Measurements from ENCODE around the gene MAP3K19. TPM values are rescaled to one million over a fixed set of nuclear protein-coding genes. Genes with fewer than 3 reads are reported as not detected.

Gene MAP3K19
- total and polyA plus RNA-seq, 2 experiments from 2014 or later = not detected

- H3K9me3 ChIP-seq (ENCODE audit: low read depth) = no peaks in the 10 kb centered on the region
- no peak overlapping the region for H3K4me3 ChIP-seq
- TF ChIP-seq EZH2phosphoT487 (IDR thresholded peaks at IDR 0.05; ENCODE audit: low read depth, severe bottlenecking, unreplicated experiment) (no peak), CTCF (IDR thresholded peaks at IDR 0.05; ENCODE audit: poor library complexity) (no peak), EZH2 (IDR thresholded peaks at IDR 0.05; ENCODE audit: borderline replicate concordance) (no peak)
- H3K4me2 ChIP-seq = no peak overlapping the region
- H3K27me3 ChIP-seq = no peaks in the 10 kb centered on the region
- DNase-seq (ENCODE audit: low spot score) = no peak
- no peaks in the 10 kb centered on the region for H3K9me2 ChIP-seq (replicated peaks; ENCODE audit: insufficient read depth)
- no peaks in the 10 kb centered on the region for H3K36me3 ChIP-seq (replicated peaks; ENCODE audit: insufficient read depth, low read depth)
- 92% methylated on average over 3 of the region's 3 CpGs for WGBS (ENCODE audit: low lambda C conversion rate, missing lambda C conversion rate)
- H2AFZ ChIP-seq = no peak overlapping the region
- peaks cover 99% of the 10 kb centered on the region for H3K79me2 ChIP-seq
- peaks cover 97% of the 10 kb centered on the region for H4K20me1 ChIP-seq (ENCODE audit: insufficient read depth, poor library complexity, severe bottlenecking)
- peaks cover 8% of the 10 kb centered on the region for H3K4me1 ChIP-seq (ENCODE audit: insufficient read depth)
- no peak overlapping the region for H3K27ac ChIP-seq
Measured at GRCh38 chr2:134927195-134927594, 120.1 kb downstream of the MAP3K19 start.

- Histone ChIP-seq H3K36me3 (replicated peaks; ENCODE audit: insufficient read depth, low read depth) (no peaks in the 10 kb centered on the region), H4K20me1 (ENCODE audit: insufficient read depth, poor library complexity, severe bottlenecking) (peaks cover 97% of the 10 kb centered on the region), H3K79me2 (peaks cover 99% of the 10 kb centered on the region), H3K4me1 (ENCODE audit: insufficient read depth) (peaks cover 8% of the 10 kb centered on the region), H3K4me2 (peak overlapping the region; percentile 5), H3K9me3 (ENCODE audit: low read depth) (no peaks in the 10 kb centered on the region), H3K27ac (peak overlapping the region; percentile 31), H2AFZ (no peak overlapping the region), H3K27me3 (no peaks in the 10 kb centered on the region), H3K9me2 (replicated peaks; ENCODE audit: insufficient read depth) (no peaks in the 10 kb centered on the region), H3K4me3 (no peak overlapping the region)
- no peak for TF ChIP-seq CTCF (IDR thresholded peaks at IDR 0.05; ENCODE audit: poor library complexity)
- WGBS (ENCODE audit: low lambda C conversion rate, missing lambda C conversion rate) = 81% methylated on average over 3 of the region's 3 CpGs
- DNase-seq (ENCODE audit: low spot score) = peak; percentile 20
Measured at GRCh38 chr2:134926231-134926931, 120.9 kb downstream of the MAP3K19 start.

- no peak for DNase-seq (ENCODE audit: low spot score)
- no peaks in the 10 kb centered on the region for H3K36me3 ChIP-seq (replicated peaks; ENCODE audit: insufficient read depth, low read depth)
- H3K4me3 ChIP-seq = no peak overlapping the region
- WGBS (ENCODE audit: low lambda C conversion rate, missing lambda C conversion rate) = 93% methylated on average over 1 of the region's 1 CpG
- TF ChIP-seq EZH2 (IDR thresholded peaks at IDR 0.05; ENCODE audit: borderline replicate concordance) (no peak), EZH2phosphoT487 (IDR thresholded peaks at IDR 0.05; ENCODE audit: low read depth, severe bottlenecking, unreplicated experiment) (no peak), CTCF (IDR thresholded peaks at IDR 0.05; ENCODE audit: poor library complexity) (no peak)
- H3K79me2 ChIP-seq = peaks cover 99% of the 10 kb centered on the region
- no peak overlapping the region for H2AFZ ChIP-seq
- H3K9me2 ChIP-seq (replicated peaks; ENCODE audit: insufficient read depth) = no peaks in the 10 kb centered on the region
- H3K4me2 ChIP-seq = no peak overlapping the region
- no peaks in the 10 kb centered on the region for H3K27me3 ChIP-seq
- H3K27ac ChIP-seq = no peak overlapping the region
- peaks cover 97% of the 10 kb centered on the region for H4K20me1 ChIP-seq (ENCODE audit: insufficient read depth, poor library complexity, severe bottlenecking)
- peaks cover 15% of the 10 kb centered on the region for H3K4me1 ChIP-seq (ENCODE audit: insufficient read depth)
- no peaks in the 10 kb centered on the region for H3K9me3 ChIP-seq (ENCODE audit: low read depth)
Measured at GRCh38 chr2:134924912-134925311, 122.3 kb downstream of the MAP3K19 start.

Data from hepatocyte (in vitro differentiated cells).